Common myeloid progenitor, CD34-positive (primary cell): ENCODE data around the gene CRADD.

Experiments
- CTCF ChIA-PET: fragments of 350-600 bp; sonication (Branson Sonifier 250); formaldehyde crosslinking; loops from one replicate; lab custom pipeline; 2021; ENCODE audit warnings: antibody characterized with exemption; lab: Charles Lee
- POLR2A ChIA-PET: fragments of 350-600 bp; sonication (Branson Sonifier 250); formaldehyde crosslinking; loops from one replicate; lab custom pipeline; 2021; ENCODE audit warnings: antibody characterized with exemption; lab: Charles Lee
- DNase-seq, 3 donors: peaks; one replicate each; pipeline versions ENCODE4 v3.0.0 to v3.0.0-alpha.2; 2013
- H3K27ac ChIP-seq, 2 experiments: 1 replicate in 1 of 2; 2 replicates in 1 of 2; pipeline ENCODE4 v1.7.0; 2013; ENCODE audit warnings: inconsistent platforms in 2 of 2, low read length in 2 of 2, mild to moderate bottlenecking in 2 of 2, low read depth in 1 of 2, moderate library complexity in 1 of 2; ENCODE audit not compliant: severe bottlenecking in 2 of 2, insufficient read depth in 1 of 2, poor library complexity in 1 of 2
- H3K27me3 ChIP-seq, 5 experiments: replicated peaks in 2 of 5; 1 replicate in 3 of 5; 2 replicates in 2 of 5; pipeline versions ENCODE4 v1.6.1 to v1.7.0; 2013; ENCODE audit warnings: low read length in 4 of 5, mild to moderate bottlenecking in 2 of 5, moderate library complexity in 2 of 5, inconsistent platforms in 1 of 5; ENCODE audit not compliant: insufficient read depth in 5 of 5, control insufficient read depth in 4 of 5
- H3K36me3 ChIP-seq, 4 experiments: 1 replicate in 2 of 4; 2 replicates in 2 of 4; pipeline versions ENCODE4 v1.6.1 to v1.7.0; 2013; ENCODE audit warnings: low read length in 3 of 4, control low read depth in 1 of 4, mild to moderate bottlenecking in 1 of 4; ENCODE audit not compliant: control insufficient read depth in 4 of 4, insufficient read depth in 4 of 4
- H3K4me1 ChIP-seq, 4 experiments: 1 replicate in 3 of 4; 2 replicates in 1 of 4; pipeline versions ENCODE4 v1.6.1 to v1.7.1; 2013; ENCODE audit warnings: low read length in 3 of 4, mild to moderate bottlenecking in 3 of 4, control low read depth in 1 of 4, inconsistent platforms in 1 of 4, moderate library complexity in 1 of 4; ENCODE audit not compliant: control insufficient read depth in 4 of 4, insufficient read depth in 4 of 4; ENCODE audit errors: control extremely low read depth in 1 of 4
- H3K4me3 ChIP-seq, 7 experiments: 1 replicate in 4 of 7; 2 replicates in 3 of 7; pipeline versions ENCODE4 v1.5.1 to v1.7.0; 2013; ENCODE audit warnings: mild to moderate bottlenecking in 7 of 7, low read length in 6 of 7, moderate library complexity in 6 of 7, inconsistent platforms in 2 of 7, low read depth in 2 of 7, control low read depth in 1 of 7; ENCODE audit not compliant: insufficient read depth in 4 of 7, control insufficient read depth in 1 of 7; ENCODE audit errors: extremely low read depth in 1 of 7
- H3K9me3 ChIP-seq, 5 experiments: 1 replicate in 4 of 5; 2 replicates in 1 of 5; pipeline versions ENCODE4 v1.6.1 to v1.7.1; 2013; ENCODE audit warnings: low read length in 4 of 5, mild to moderate bottlenecking in 2 of 5, inconsistent platforms in 1 of 5, low read depth in 1 of 5, moderate library complexity in 1 of 5; ENCODE audit not compliant: control insufficient read depth in 4 of 5, insufficient read depth in 2 of 5; ENCODE audit errors: control extremely low read depth in 1 of 5
- WGBS: methylation state at CpG from one replicate; pipeline ENCODE4 v1.1.5; 2013; ENCODE audit not compliant: insufficient coverage; 5-methylcytosine and 5-hydroxymethylcytosine counted together

The CRADD gene

GRCh38 chr12:93876360-93876759 lies 199.2 kb downstream of the CRADD start:
- no peaks in the 10 kb centered on the region for H3K36me3 ChIP-seq
- no peak overlapping the region for H3K27ac ChIP-seq
- no peak overlapping the region for H3K4me3 ChIP-seq
- CTCF ChIA-PET: no interaction called here
- POLR2A ChIA-PET: no interaction called here
- DNase-seq: no peak
- H3K9me3 ChIP-seq: peaks cover 3 to 32% (median 10%) of the 10 kb centered on the region in 5 experiments
- H3K4me1 ChIP-seq: no peaks in the 10 kb centered on the region
- H3K27me3 ChIP-seq: no peaks in the 10 kb centered on the region

- H3K4me1 ChIP-seq: no peaks in the 10 kb centered on the region
- ChIA-PET CTCF (no interaction called here), POLR2A (no interaction called here)
- H3K27me3 ChIP-seq: no peaks in the 10 kb centered on the region
- H3K4me3 ChIP-seq: no peak overlapping the region
- no peaks in the 10 kb centered on the region for H3K36me3 ChIP-seq
- H3K9me3 ChIP-seq: peaks cover 3 to 25% (median 6%) of the 10 kb centered on the region in 5 experiments
- no peak for DNase-seq
- no peak overlapping the region for H3K27ac ChIP-seq
Observed at GRCh38 chr12:93877446-93877845, 200.3 kb downstream of the CRADD start.

GRCh38 chr12:93879476-93880421 lies 202.6 kb downstream of the CRADD start:
- ChIA-PET POLR2A (no interaction called here), CTCF (interaction anchor here (1.0 to 2.0 kb wide), 4 partner anchors 9 to 221 kb away, joined by 3 to 5 read pairs (median 4); no protein-coding TSS in a partner anchor)
- no peak for DNase-seq
- Histone ChIP-seq H3K4me1 (no peaks in the 10 kb centered on the region), H3K27ac (no peak overlapping the region), H3K9me3 (peaks cover 3 to 16% (median 5%) of the 10 kb centered on the region in 5 experiments), H3K4me3 (no peak overlapping the region), H3K36me3 (no peaks in the 10 kb centered on the region), H3K27me3 (no peaks in the 10 kb centered on the region)
- WGBS: 100% methylated on average over 1 of the region's 6 CpGs

- no peak overlapping the region for H3K27ac ChIP-seq
Observed at GRCh38 chr12:93880853-93881522, 203.8 kb downstream of the CRADD start.

GRCh38 chr12:93882763-93883162 lies 205.6 kb downstream of the CRADD start:
- Histone ChIP-seq H3K9me3 (no peaks in the 10 kb centered on the region), H3K27me3 (no peaks in the 10 kb centered on the region), H3K4me3 (no peak overlapping the region), H3K4me1 (no peaks in the 10 kb centered on the region), H3K27ac (no peak overlapping the region), H3K36me3 (no peaks in the 10 kb centered on the region)
- ChIA-PET CTCF (no interaction called here), POLR2A (no interaction called here)
- no peak for DNase-seq
- 100% methylated on average over 1 of the region's 3 CpGs for WGBS

More at GRCh38 chr12:93880853-93881522, 203.8 kb downstream of the CRADD start:
- H3K9me3 ChIP-seq: peaks cover 2 to 10% (median 5%) of the 10 kb centered on the region in 5 experiments
- H3K4me1 ChIP-seq: no peaks in the 10 kb centered on the region
- H3K4me3 ChIP-seq: no peak overlapping the region
- no peaks in the 10 kb centered on the region for H3K36me3 ChIP-seq
- DNase-seq: no peak
- H3K27me3 ChIP-seq: no peaks in the 10 kb centered on the region
- CTCF ChIA-PET: interaction anchor here (0.5 to 2.0 kb wide), 5 partner anchors 7 to 220 kb away, joined by 3 to 5 read pairs (median 3); no protein-coding TSS in a partner anchor
- WGBS: no CpG with 5 or more reads among the region's 1 CpG
- POLR2A ChIA-PET: interaction anchor here (0.6 kb wide), 1 partner anchor 98 kb away, joined by 3 read pairs; no protein-coding TSS in a partner anchor

GRCh38 chr12:93883436-93884154 lies 206.4 kb downstream of the CRADD start:
- Histone ChIP-seq H3K27ac (no peak overlapping the region), H3K36me3 (no peaks in the 10 kb centered on the region), H3K9me3 (no peaks in the 10 kb centered on the region), H3K27me3 (no peaks in the 10 kb centered on the region), H3K4me1 (no peaks in the 10 kb centered on the region), H3K4me3 (no peak overlapping the region)
- ChIA-PET CTCF (no interaction called here), POLR2A (no interaction called here)
- no peak for DNase-seq
- 88% methylated on average over 1 of the region's 2 CpGs for WGBS
